ENCODE results near the gene DUSP19.
A peak's percentile ranks its signal among the peaks of the same experiment; 100 is the strongest.

The DUSP19 gene

GRCh38 chr2:183078163-183078463, 434 bp upstream of the DUSP19 start:
- TF ChIP-seq CTCF (IDR thresholded peaks at IDR 0.05; ENCODE audit: low read length): no peak
- no peak for TF ChIP-seq EZH2 (IDR thresholded peaks at IDR 0.05; ENCODE audit: borderline replicate concordance, low read length)
- Histone ChIP-seq H2AFZ (ENCODE audit: low read length) (peak overlapping the region; percentile 98), H4K20me1 (ENCODE audit: insufficient read depth, low read length) (no peaks in the 10 kb centered on the region), H3K27ac (ENCODE audit: low read depth, low read length, poor library complexity, severe bottlenecking) (no peak overlapping the region), H3K9ac (ENCODE audit: low read length) (peak overlapping the region; percentile 60), H3K27me3 (ENCODE audit: insufficient read depth, low read length) (no peaks in the 10 kb centered on the region), H3K4me2 (ENCODE audit: low read length) (peak overlapping the region; percentile 98), H3K4me1 (ENCODE audit: insufficient read depth, low read length, severe bottlenecking) (peaks cover 16% of the 10 kb centered on the region), H3K9me2 (ENCODE audit: low read depth, low read length) (no peaks in the 10 kb centered on the region), H3K36me3 (ENCODE audit: insufficient read depth, low read length) (no peaks in the 10 kb centered on the region), H3K4me3 (ENCODE audit: low read depth, low read length, poor library complexity, severe bottlenecking) (peak overlapping the region; percentile 81), H3F3A (ENCODE audit: insufficient read depth, low read length) (no peaks in the 10 kb centered on the region), H3K79me2 (ENCODE audit: insufficient read depth, low read length) (no peaks in the 10 kb centered on the region), H3K9me3 (ENCODE audit: low read length) (no peaks in the 10 kb centered on the region)

- Histone ChIP-seq H3K4me2 (ENCODE audit: low read length) (peak overlapping the region; percentile 98), H3K9me3 (ENCODE audit: low read length) (no peaks in the 10 kb centered on the region), H3K36me3 (ENCODE audit: insufficient read depth, low read length) (no peaks in the 10 kb centered on the region), H3K9ac (ENCODE audit: low read length) (peak overlapping the region; percentile 60; the same call in 1 of the 2 replicates), H3K27me3 (ENCODE audit: insufficient read depth, low read length) (no peaks in the 10 kb centered on the region), H3K4me1 (ENCODE audit: insufficient read depth, low read length, severe bottlenecking) (peaks cover 16% of the 10 kb centered on the region), H3K27ac (ENCODE audit: low read depth, low read length, poor library complexity, severe bottlenecking) (no peak overlapping the region), H3K79me2 (ENCODE audit: insufficient read depth, low read length) (no peaks in the 10 kb centered on the region), H3K4me3 (ENCODE audit: low read depth, low read length, poor library complexity, severe bottlenecking) (peak overlapping the region; percentile 81), H3K9me2 (ENCODE audit: low read depth, low read length) (no peaks in the 10 kb centered on the region), H2AFZ (ENCODE audit: low read length) (peak overlapping the region; percentile 98), H4K20me1 (ENCODE audit: insufficient read depth, low read length) (no peaks in the 10 kb centered on the region), H3F3A (ENCODE audit: insufficient read depth, low read length) (no peaks in the 10 kb centered on the region)
- no peak for TF ChIP-seq CTCF (IDR thresholded peaks at IDR 0.05; ENCODE audit: low read length)
- TF ChIP-seq EZH2 (IDR thresholded peaks at IDR 0.05; ENCODE audit: borderline replicate concordance, low read length): no peak
Observed at GRCh38 chr2:183079139-183079775, 710 bp downstream of the DUSP19 start.

GRCh38 chr2:183081911-183082310, 3.4 kb downstream of the DUSP19 start:
- Histone ChIP-seq H3K79me2 (ENCODE audit: insufficient read depth, low read length) (no peaks in the 10 kb centered on the region), H3K36me3 (ENCODE audit: insufficient read depth, low read length) (no peaks in the 10 kb centered on the region), H3K9ac (ENCODE audit: low read length) (no peak overlapping the region), H4K20me1 (ENCODE audit: insufficient read depth, low read length) (no peaks in the 10 kb centered on the region), H3K27ac (ENCODE audit: low read depth, low read length, poor library complexity, severe bottlenecking) (no peak overlapping the region), H3F3A (ENCODE audit: insufficient read depth, low read length) (no peaks in the 10 kb centered on the region), H3K4me2 (ENCODE audit: low read length) (no peak overlapping the region), H3K27me3 (ENCODE audit: insufficient read depth, low read length) (no peaks in the 10 kb centered on the region), H2AFZ (ENCODE audit: low read length) (no peak overlapping the region), H3K4me1 (ENCODE audit: insufficient read depth, low read length, severe bottlenecking) (peaks cover 16% of the 10 kb centered on the region), H3K4me3 (ENCODE audit: low read depth, low read length, poor library complexity, severe bottlenecking) (no peak overlapping the region), H3K9me2 (ENCODE audit: low read depth, low read length) (no peaks in the 10 kb centered on the region), H3K9me3 (ENCODE audit: low read length) (no peaks in the 10 kb centered on the region)
- no peak for TF ChIP-seq EZH2 (IDR thresholded peaks at IDR 0.05; ENCODE audit: borderline replicate concordance, low read length)
- TF ChIP-seq CTCF (IDR thresholded peaks at IDR 0.05; ENCODE audit: low read length): no peak
